SK-N-MC (cell line): ENCODE data around the gene NPSR1.

Source experiments
- EZH2 ChIP-seq: fragments of 200-600 bp; sonication (generic); IDR thresholded peaks from one replicate; pipeline ENCODE4 v1.6.1; 2017; ENCODE audit warnings: antibody characterized with exemption
- POLR2AphosphoS5 ChIP-seq: IDR thresholded peaks from 2 replicates; pipeline ENCODE4 v1.6.1; 2012; ENCODE audit warnings: mild to moderate bottlenecking, low read depth, low read length, borderline replicate concordance

- TF ChIP-seq EZH2 = no peak
- no peak for TF ChIP-seq POLR2AphosphoS5
Observed at GRCh38 chr7:34869057-34869456, 211.0 kb downstream of the NPSR1 start.
